GM21825 (cell line): ENCODE results near the gene RILP.
"Not testable (repeated sequence)": the region's sequence is repeated elsewhere in the genome, so short reads cannot be mapped to it uniquely, and the experiment has no call there.

Source experiments
- ATAC-seq: cut with Tn5 transposase; IDR thresholded peaks from one replicate; pipeline ENCODE4 v1.9.1; 2021; ENCODE audit warnings: mild to moderate bottlenecking, moderate library complexity; ENCODE audit not compliant: unreplicated experiment

The RILP gene

GRCh38 chr17:1649844-1650501, at the start of gene RILP:
RILP (minus strand) TSS chr17:1649866; CDS start chr17:1649804, 62 bp downstream.
- no peak for ATAC-seq

- ATAC-seq = no peak
Observed at GRCh38 chr17:1697681-1698080, 48.0 kb upstream of the RILP start.

- no peak for ATAC-seq
Observed at GRCh38 chr17:1695365-1695764, 45.7 kb upstream of the RILP start.

GRCh38 chr17:1693339-1693738, 43.7 kb upstream of the RILP start:
- no peak for ATAC-seq

GRCh38 chr17:1690544-1691221, 41.0 kb upstream of the RILP start:
- ATAC-seq = no peak

GRCh38 chr17:1688405-1688804, 38.7 kb upstream of the RILP start:
- ATAC-seq = not testable (repeated sequence)

GRCh38 chr17:1686086-1686485, 36.4 kb upstream of the RILP start:
- ATAC-seq = no peak

GRCh38 chr17:1684378-1685189, 34.9 kb upstream of the RILP start, which contains the start of gene PRPF8:
PRPF8 (minus strand) TSS chr17:1684867; CDS start chr17:1684571, 296 bp downstream.
- ATAC-seq = peak; percentile 97

GRCh38 chr17:1683459-1683858, 33.8 kb upstream of the RILP start:
- no peak for ATAC-seq

GRCh38 chr17:1676401-1676800, 26.7 kb upstream of the RILP start:
- no peak for ATAC-seq

GRCh38 chr17:1673041-1673785, 23.5 kb upstream of the RILP start:
- ATAC-seq = no peak

- not testable (repeated sequence) for ATAC-seq
Observed at GRCh38 chr17:1663934-1664333, 14.3 kb upstream of the RILP start.

- ATAC-seq = no peak
Observed at GRCh38 chr17:1661045-1661444, 11.4 kb upstream of the RILP start.

GRCh38 chr17:1658100-1658499, 8.4 kb upstream of the RILP start:
- no peak for ATAC-seq

GRCh38 chr17:1653735-1654134, 4.1 kb upstream of the RILP start:
- ATAC-seq = no peak

- ATAC-seq = not testable (repeated sequence)
Observed at GRCh38 chr17:1652794-1653193, 3.1 kb upstream of the RILP start.

GRCh38 chr17:1651559-1651844, 1.8 kb upstream of the RILP start:
- no peak for ATAC-seq

GRCh38 chr17:1650731-1651558, 1.3 kb upstream of the RILP start:
- ATAC-seq = no peak

GRCh38 chr17:1648963-1649843, 463 bp downstream of the RILP start:
- peak; percentile 41 for ATAC-seq
